NB4 (cell line): ENCODE measurements around the gene ZNFX1.

Experiments
- DNase-seq: peaks from one replicate; pipeline ENCODE4 v3.0.0; 2010; ENCODE audit warnings: low read depth
- H3K4me3 ChIP-seq: one replicate; pipeline ENCODE4 v1.5.1; 2011; ENCODE audit warnings: mild to moderate bottlenecking, low read depth, low read length, moderate library complexity
- CTCF ChIP-seq: IDR thresholded peaks from one replicate; pipeline ENCODE4 v1.5.1; 2012; ENCODE audit warnings: low read depth, low read length
- MAX ChIP-seq: IDR thresholded peaks from 2 replicates; pipeline ENCODE4 v1.6.1; 2011; ENCODE audit warnings: low read depth, low read length
- MYC ChIP-seq: IDR thresholded peaks from 2 replicates; pipeline ENCODE4 v1.6.1; 2011; ENCODE audit warnings: low read depth, low read length
- POLR2A ChIP-seq: IDR thresholded peaks from 2 replicates; pipeline ENCODE4 v1.6.1; 2011; ENCODE audit warnings: mild to moderate bottlenecking; ENCODE audit not compliant: insufficient read length; ENCODE audit errors: extremely low read depth

The ZNFX1 gene

GRCh38 chr20:49281059-49281912 is 3.4 kb upstream of the ZNFX1 start:
- DNase-seq: peak; percentile 89
- H3K4me3 ChIP-seq: peak overlapping the region; percentile 97
- TF ChIP-seq CTCF: no peak
- TF ChIP-seq POLR2A: no peak
- peak; percentile 82 for TF ChIP-seq MAX
- no peak; the same call in none of the 2 replicates for TF ChIP-seq MYC

GRCh38 chr20:49280463-49281058 is 2.7 kb upstream of the ZNFX1 start:
- H3K4me3 ChIP-seq: peak overlapping the region; percentile 97
- TF ChIP-seq POLR2A (no peak), MAX (peak; percentile 64; the same call in 1 of the 2 replicates), CTCF (no peak), MYC (no peak)
- peak; percentile 32 for DNase-seq

DNA sequence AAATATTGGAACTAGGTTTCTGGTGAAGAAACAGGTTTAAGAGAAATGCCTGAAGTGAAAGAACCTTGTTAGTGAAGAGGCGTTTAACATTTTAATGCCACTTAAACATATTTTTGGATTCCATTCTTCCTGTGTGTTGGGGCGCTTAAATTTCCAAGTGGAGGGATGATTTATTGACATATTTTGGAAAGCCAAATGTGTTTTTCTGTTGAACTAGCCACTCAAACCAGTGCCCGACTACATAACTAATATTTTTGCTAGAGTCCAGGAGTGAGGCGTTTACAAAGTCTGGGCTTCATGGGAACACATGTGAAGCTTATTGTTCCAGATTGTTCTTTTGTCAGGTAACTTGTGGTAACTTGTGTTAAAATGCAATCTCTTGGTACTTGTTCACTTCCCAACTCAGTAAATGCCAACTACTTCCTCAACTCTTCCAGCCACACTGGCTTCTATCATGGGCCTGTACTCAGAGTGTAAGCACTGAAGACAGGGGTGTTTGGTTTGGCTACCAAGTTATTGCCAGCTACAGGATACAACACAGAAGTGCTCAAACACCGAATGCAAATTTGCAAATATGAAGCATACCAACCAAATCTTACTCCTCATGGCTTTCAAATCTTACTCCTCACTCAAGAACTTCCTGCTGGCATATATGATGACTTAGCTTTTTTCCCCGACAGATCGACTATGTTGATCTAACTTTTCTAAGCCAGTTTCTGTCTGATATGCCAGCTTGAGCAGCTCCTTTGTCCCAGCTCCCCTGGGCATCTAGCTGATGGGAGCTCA is 2.0 kb upstream of the ZNFX1 start:
- H3K4me3 ChIP-seq: peak overlapping the region; percentile 97
- TF ChIP-seq MYC: no peak
- TF ChIP-seq MAX: no peak
- no peak for TF ChIP-seq POLR2A
- TF ChIP-seq CTCF: no peak
- DNase-seq: peak; percentile 55

GRCh38 chr20:49278818-49279676 is 1.2 kb upstream of the ZNFX1 start:
- peak overlapping the region; percentile 97 for H3K4me3 ChIP-seq
- DNase-seq: peak; percentile 56
- TF ChIP-seq MYC (peak; percentile 66; the same call in 1 of the 2 replicates), CTCF (no peak), MAX (peak; percentile 91)

GRCh38 chr20:49277786-49278035 is 146 bp downstream of the ZNFX1 start:
- TF ChIP-seq CTCF (no peak), MYC (no peak)
- DNase-seq: no peak
- peak overlapping the region; percentile 75 for H3K4me3 ChIP-seq
